HUES64 (cell line): ENCODE data around the gene PRKCQ.
"Not testable (repeated sequence)": the region's sequence is repeated elsewhere in the genome, so short reads cannot be mapped to it uniquely, and the experiment has no call there.

Source experiments
- H3K27ac ChIP-seq: 2 replicates; pipeline ENCODE4 v1.7.0; 2013; ENCODE audit warnings: low read depth, low read length, inconsistent platforms
- H3K27me3 ChIP-seq: 2 replicates; pipeline ENCODE4 v1.6.1; 2013; ENCODE audit warnings: mild to moderate bottlenecking, low read length; ENCODE audit not compliant: insufficient read depth
- H3K36me3 ChIP-seq: 2 replicates; pipeline ENCODE4 v1.6.1; 2013; ENCODE audit warnings: mild to moderate bottlenecking, low read length; ENCODE audit not compliant: insufficient read depth
- H3K4me1 ChIP-seq: 2 replicates; pipeline ENCODE4 v1.6.1; 2013; ENCODE audit warnings: mild to moderate bottlenecking, low read length, moderate library complexity; ENCODE audit not compliant: insufficient read depth
- H3K4me3 ChIP-seq: 2 replicates; pipeline ENCODE4 v1.5.1; 2013; ENCODE audit warnings: mild to moderate bottlenecking, low read length, moderate library complexity
- H3K9ac ChIP-seq: 2 replicates; pipeline ENCODE4 v1.6.1; 2013; ENCODE audit warnings: mild to moderate bottlenecking, low read depth, low read length
- H3K9me3 ChIP-seq: 2 replicates; pipeline ENCODE4 v1.6.1; 2013; ENCODE audit warnings: low read depth, low read length; ENCODE audit not compliant: insufficient read depth
- WGBS: fragments of 150-250, 120-280 bp; methylation state at CpG from one replicate; pipeline ENCODE4 v1.1.7; 2013; ENCODE audit warnings: missing lambda C conversion rate; 5-methylcytosine and 5-hydroxymethylcytosine counted together

The PRKCQ gene

DNA sequence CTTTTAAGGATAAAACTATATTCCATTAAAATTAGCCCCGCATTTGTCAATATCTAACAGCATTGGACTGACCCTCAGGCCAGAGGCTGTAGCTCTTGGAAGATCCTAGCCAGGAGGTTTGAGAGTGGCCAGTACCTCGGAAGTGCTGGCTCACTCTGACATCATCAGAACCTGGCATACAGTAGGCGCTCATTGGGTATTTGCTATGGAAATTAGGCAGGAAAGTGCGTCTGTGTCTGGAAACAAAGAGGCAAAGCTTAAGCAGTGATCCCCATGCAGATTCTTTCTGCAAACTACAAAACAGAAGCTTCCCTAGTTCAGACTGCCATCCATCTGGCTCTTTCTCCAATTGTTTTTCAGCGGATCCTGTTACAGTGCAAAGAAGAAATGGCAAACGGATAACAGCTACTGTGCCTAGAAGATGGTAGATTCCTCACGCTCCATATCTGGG lies 1.7 kb upstream of the PRKCQ start:
- WGBS = 58% methylated on average over 7 of the region's 7 CpGs
- Histone ChIP-seq H3K9me3 (no peaks in the 10 kb centered on the region), H3K27ac (peak overlapping the region; percentile 82), H3K27me3 (peaks cover 28% of the 10 kb centered on the region), H3K4me3 (peak overlapping the region; percentile 97), H3K4me1 (peaks cover 20% of the 10 kb centered on the region), H3K36me3 (peaks cover 44% of the 10 kb centered on the region), H3K9ac (peak overlapping the region; percentile 93)

DNA sequence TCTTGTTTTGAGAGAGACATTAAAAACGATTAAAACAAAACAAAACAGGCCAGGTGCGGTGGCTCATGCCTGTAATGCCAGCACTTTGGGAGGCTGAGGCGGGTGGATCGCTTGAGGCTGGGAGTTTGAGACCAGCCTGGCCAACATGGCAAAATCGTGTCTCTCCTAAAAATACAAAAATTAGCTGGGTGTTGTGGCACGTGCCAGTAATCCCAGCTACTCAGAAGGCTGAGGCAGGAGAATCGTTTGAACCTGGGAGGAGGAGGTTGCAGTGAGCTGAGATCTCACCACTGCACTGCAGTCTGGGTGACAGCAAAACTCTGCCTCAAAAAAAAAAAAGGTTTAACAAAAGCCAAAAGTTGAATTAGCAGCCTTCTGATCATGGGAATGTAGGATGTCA lies 1.1 kb upstream of the PRKCQ start:
- Histone ChIP-seq H3K4me3 (peak overlapping the region; percentile 97), H3K27me3 (peaks cover 28% of the 10 kb centered on the region), H3K9ac (peak overlapping the region; percentile 93), H3K36me3 (peaks cover 39% of the 10 kb centered on the region), H3K4me1 (peaks cover 20% of the 10 kb centered on the region), H3K27ac (peak overlapping the region; percentile 82)
- H3K9me3 ChIP-seq = not testable (repeated sequence)
- WGBS = 13% methylated on average over 7 of the region's 7 CpGs

DNA sequence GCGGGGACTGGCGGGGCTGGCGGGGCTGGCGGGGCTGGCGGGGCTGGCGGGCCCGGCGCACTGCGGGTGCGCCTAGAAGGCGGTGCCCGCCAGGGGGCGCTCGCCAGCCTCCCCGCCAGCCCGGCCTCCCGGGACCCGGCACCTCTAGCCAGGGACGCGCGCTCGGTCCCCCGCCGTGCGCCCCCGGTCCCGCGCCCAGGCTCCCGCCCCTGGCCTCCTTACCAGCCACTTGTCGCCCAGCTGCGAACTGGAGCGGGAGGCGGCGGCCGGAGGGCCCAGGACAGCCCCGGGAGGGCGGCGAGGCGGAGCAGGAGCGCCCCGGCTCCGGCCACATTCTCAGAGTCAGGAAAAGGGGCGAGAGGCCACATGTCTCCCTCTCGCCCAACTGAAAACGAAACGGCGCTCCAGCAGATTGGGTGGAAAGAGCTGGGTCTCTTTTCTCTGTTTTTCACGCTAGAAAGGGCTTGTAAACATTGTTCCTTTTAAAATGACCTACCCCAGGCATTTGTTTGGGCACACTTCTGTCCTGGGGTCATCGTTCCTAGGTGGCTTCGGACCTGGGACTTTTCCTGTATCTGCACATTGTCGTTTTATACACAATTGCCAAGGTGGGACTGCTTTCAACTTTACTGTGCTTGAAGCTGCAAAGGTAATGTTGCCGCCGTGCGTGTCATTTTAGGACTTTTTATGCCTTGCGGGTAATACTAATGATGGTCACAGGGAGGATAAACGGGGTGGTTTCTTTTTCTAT lies 378 bp upstream of the PRKCQ start:
- under 1% methylated on average over 55 of the region's 56 CpGs for WGBS
- H3K4me1 ChIP-seq = peaks cover 20% of the 10 kb centered on the region
- peaks cover 31% of the 10 kb centered on the region for H3K36me3 ChIP-seq
- H3K27ac ChIP-seq = peak overlapping the region; percentile 82
- peak overlapping the region; percentile 97 for H3K4me3 ChIP-seq
- peaks cover 28% of the 10 kb centered on the region for H3K27me3 ChIP-seq
- no peaks in the 10 kb centered on the region for H3K9me3 ChIP-seq
- H3K9ac ChIP-seq = peak overlapping the region; percentile 93

DNA sequence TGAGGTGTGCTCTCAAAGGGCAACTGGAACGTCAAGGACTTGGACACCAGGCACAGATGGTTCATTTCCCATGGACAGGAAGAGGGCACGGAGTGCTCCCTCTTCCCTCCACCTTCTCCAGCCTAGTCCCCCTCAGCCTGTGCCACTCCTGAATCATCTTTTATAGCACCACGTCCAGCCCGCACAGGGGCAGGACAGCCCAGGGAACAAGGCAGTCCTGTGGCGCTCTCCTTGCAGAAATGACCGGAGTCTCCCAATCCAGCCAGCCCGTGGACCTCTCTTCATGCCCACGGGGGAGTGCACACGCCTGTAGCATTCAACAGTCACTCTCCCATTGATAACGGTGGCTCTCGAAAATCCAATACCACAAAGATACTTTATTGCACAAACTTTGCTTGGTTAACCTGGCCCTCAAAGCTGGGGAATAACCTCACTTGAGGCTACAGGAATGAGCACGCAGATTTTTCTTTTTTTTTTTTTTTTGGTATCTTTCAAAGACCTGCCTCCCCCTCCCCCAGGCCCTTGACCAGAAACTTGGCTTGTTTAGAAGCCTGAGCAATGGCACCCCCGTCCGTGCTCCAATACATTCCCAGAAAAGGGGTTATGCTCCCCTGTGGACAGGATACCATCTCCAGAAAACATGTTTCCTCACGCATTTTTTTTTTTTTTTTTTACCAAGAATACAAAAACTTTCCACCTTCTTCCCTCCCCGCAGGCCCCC lies 733 bp downstream of the PRKCQ start:
- Histone ChIP-seq H3K36me3 (peaks cover 20% of the 10 kb centered on the region), H3K9me3 (no peaks in the 10 kb centered on the region), H3K27me3 (peaks cover 28% of the 10 kb centered on the region), H3K9ac (peak overlapping the region; percentile 80), H3K4me1 (peaks cover 20% of the 10 kb centered on the region), H3K4me3 (peak overlapping the region; percentile 97), H3K27ac (no peak overlapping the region)
- WGBS = 9% methylated on average over 16 of the region's 16 CpGs

DNA sequence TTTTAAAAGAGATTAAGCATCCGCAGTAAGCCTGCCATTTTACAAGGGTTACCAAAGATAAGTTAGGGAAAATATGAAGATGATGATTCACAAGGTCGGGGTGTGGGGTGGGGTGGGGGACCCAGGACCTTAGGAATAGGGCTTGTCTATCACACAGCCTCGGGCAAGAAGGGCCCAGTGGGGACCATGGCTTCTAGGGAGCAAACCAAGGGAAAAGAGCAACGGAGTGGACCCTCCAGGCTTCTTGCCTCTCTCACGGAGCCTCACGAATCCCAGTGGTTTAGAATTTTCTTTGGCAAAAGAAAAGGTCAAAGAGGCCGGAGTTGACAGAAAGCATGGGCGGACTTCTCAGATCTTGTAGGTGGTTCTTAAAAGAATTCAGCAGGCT lies 1.3 kb downstream of the PRKCQ start:
- Histone ChIP-seq H3K36me3 (peaks cover 14% of the 10 kb centered on the region), H3K27ac (no peak overlapping the region), H3K27me3 (peaks cover 28% of the 10 kb centered on the region), H3K4me1 (peaks cover 20% of the 10 kb centered on the region), H3K4me3 (peak overlapping the region; percentile 97), H3K9me3 (no peaks in the 10 kb centered on the region), H3K9ac (peak overlapping the region; percentile 80; the same call in 1 of the 2 replicates)
- WGBS = 37% methylated on average over 8 of the region's 8 CpGs

DNA sequence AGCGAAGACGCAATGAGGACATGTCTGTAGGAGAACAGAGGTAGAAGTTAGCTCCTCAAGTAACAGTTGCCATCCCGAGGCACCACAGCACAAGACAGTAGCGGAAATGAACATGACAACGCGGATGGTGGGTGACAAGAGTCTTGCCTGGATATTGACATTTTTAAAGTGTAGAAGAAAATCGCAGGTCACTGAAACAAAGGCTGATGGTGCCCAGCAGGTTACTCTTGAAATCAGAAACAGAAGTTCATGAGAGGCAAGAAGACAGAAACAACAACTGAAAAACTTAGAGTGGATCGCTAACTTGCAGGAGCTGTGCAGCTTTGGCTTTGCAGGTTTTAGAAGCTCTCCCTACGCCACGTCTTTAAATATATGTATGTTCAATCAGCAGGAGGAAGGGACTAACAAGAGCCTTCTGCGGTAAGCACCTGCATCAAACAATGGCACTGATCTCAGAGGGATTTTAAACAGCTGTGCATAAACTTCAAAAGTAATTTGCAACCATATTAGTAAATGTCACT lies 1.8 kb downstream of the PRKCQ start:
- peak overlapping the region; percentile 21; the same call in 1 of the 2 replicates for H3K9ac ChIP-seq

DNA sequence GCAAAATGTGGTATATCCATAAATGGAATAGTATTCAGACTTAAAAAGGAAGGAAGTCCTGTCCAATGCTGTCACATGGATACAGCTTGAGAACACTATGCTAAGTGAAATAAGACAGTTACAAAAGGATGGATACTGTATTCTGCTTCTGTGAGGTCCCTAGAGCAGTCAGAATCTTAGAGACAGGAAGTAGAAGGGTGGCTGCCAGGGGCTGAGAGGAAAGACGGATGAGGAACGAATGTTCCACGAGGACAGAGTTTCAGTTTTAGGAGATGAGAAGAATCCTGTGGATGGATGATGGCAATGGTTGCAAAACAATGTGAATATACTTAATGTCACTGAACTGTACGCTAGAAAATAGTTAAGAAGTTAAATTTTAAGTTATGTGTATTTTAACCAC lies 3.8 kb downstream of the PRKCQ start:
- Histone ChIP-seq H3K4me3 (no peak overlapping the region), H3K27me3 (peaks cover 28% of the 10 kb centered on the region), H3K9ac (no peak overlapping the region)

More for the DNA sequence above, 1.8 kb downstream of the PRKCQ start:
- Histone ChIP-seq H3K27me3 (peaks cover 28% of the 10 kb centered on the region), H3K4me3 (peak overlapping the region; percentile 97), H3K9me3 (no peaks in the 10 kb centered on the region), H3K27ac (no peak overlapping the region), H3K36me3 (peaks cover 10% of the 10 kb centered on the region), H3K4me1 (peaks cover 20% of the 10 kb centered on the region)
- 64% methylated on average over 11 of the region's 11 CpGs for WGBS

DNA sequence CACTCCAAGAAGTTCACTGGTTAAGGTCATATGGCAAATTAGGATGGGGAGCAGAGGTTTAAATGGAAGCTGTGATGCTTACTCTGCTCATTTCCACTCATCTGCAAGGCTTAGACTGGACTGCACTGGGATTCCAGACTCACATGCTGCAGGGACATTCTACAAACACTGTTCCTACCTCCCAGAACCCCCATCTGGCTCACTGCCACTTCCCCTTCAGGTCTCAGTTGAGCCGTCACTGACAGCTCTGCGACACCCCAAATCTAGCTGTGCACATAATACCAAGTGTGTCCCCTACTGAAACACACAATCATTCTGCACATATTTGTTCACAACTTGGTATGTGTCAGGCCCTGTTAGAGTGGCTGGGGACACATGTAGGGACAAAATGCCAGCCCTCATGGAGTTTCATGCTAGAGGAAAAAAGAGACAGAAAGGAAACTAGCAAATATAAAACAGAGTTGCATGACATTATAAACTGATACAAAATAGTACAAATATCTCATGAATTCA lies 5.4 kb downstream of the PRKCQ start:
- peaks cover 26% of the 10 kb centered on the region for H3K27me3 ChIP-seq
- no peak overlapping the region for H3K27ac ChIP-seq
- WGBS = 94% methylated on average over 2 of the region's 2 CpGs
- H3K9me3 ChIP-seq = no peaks in the 10 kb centered on the region
- H3K4me1 ChIP-seq = peaks cover 17% of the 10 kb centered on the region
- H3K4me3 ChIP-seq = no peak overlapping the region
- no peak overlapping the region for H3K9ac ChIP-seq
- no peaks in the 10 kb centered on the region for H3K36me3 ChIP-seq

More for the DNA sequence above, 3.8 kb downstream of the PRKCQ start:
- WGBS = 94% methylated on average over 3 of the region's 4 CpGs
- H3K27ac ChIP-seq = no peak overlapping the region
- no peaks in the 10 kb centered on the region for H3K9me3 ChIP-seq
- H3K4me1 ChIP-seq = peaks cover 17% of the 10 kb centered on the region
- no peaks in the 10 kb centered on the region for H3K36me3 ChIP-seq

DNA sequence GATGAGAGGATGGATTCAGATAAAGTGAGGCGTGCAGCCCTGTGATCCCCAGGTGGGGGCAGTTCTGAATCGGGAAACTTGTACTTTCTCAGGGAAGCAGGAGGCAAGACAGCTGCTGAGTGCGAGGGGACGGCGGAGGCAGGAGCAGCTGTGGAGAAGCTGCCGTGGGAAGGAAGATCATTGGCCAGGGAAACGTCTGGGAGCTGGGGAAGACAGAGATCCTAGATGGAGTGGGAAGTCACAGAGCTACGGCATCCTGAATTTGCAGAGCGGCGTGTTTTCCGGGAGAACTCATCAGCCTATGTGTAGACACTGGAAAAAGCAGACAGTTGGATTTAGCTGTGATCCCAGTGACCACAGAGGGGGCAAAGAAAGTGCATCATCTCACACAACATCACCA lies 9.2 kb downstream of the PRKCQ start:
- Histone ChIP-seq H3K27ac (no peak overlapping the region), H3K9me3 (no peaks in the 10 kb centered on the region), H3K9ac (no peak overlapping the region), H3K27me3 (no peaks in the 10 kb centered on the region), H3K4me3 (no peak overlapping the region), H3K36me3 (no peaks in the 10 kb centered on the region), H3K4me1 (no peaks in the 10 kb centered on the region)
- WGBS = 89% methylated on average over 11 of the region's 11 CpGs

DNA sequence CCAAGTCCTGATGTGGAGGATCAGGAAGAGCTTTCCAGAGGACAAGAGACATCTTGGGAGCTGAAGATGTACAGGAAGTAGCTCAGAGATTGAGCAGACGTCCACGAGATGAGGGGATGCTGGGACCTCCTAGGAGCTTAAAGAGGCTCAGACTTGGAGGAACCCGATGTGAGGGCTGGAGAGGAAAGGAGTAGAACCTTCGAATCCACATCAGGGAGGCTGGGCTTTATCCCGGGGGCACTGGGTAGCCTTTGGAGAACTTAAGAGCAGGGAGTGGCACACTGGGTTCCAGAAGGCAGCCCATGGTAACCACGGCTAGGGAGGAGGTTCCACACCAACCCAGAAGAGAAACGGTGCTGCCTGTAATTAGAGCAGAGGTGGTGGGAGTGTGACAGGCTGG lies 10.8 kb downstream of the PRKCQ start:
- Histone ChIP-seq H3K4me1 (0 out of 2 replicates have a peak, but pooled peaks cover 2% of the 10 kb centered on the region), H3K27me3 (no peaks in the 10 kb centered on the region), H3K36me3 (no peaks in the 10 kb centered on the region), H3K9ac (no peak overlapping the region), H3K9me3 (no peaks in the 10 kb centered on the region), H3K4me3 (no peak overlapping the region), H3K27ac (no peak overlapping the region)
- WGBS = 88% methylated on average over 7 of the region's 7 CpGs

DNA sequence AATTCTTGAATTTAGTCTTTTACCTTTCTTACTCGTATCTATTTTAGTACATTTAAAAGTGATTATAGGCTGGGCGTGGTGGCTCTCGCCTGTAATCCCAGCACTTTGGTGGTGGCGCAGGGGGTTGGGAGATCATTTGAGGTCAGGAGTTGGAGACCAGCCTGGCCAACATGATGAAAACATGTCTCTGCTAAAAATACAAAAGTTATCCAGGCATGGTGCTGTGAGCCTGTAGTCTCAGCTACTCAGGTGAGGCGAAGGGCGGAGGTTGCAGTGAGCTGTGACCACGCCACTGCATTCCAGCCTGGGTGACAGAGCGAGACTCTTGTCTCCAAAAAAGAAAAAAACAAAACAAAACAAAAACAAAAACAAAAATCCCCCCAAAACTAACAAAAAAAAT lies 12.2 kb downstream of the PRKCQ start:
- Histone ChIP-seq H3K27ac (no peak overlapping the region), H3K9me3 (no peaks in the 10 kb centered on the region), H3K4me3 (no peak overlapping the region), H3K9ac (no peak overlapping the region), H3K4me1 (peaks cover 8% of the 10 kb centered on the region), H3K36me3 (no peaks in the 10 kb centered on the region), H3K27me3 (no peaks in the 10 kb centered on the region)
- WGBS = 95% methylated on average over 7 of the region's 8 CpGs
